Parathyroid adenoma (tissue), 2 donors: ENCODE measurements around the gene LCN6.
A peak's percentile ranks its signal among the peaks of the same experiment; 100 is the strongest.
"Not testable (repeated sequence)": the region's sequence is repeated elsewhere in the genome, so short reads cannot be mapped to it uniquely, and the experiment has no call there.

Source experiments
- H2AFZ ChIP-seq: fragments of 300-600 bp; sonication (generic); one replicate; pipeline ENCODE4 v1.7.0; 2017; ENCODE audit warnings: antibody characterized with exemption, mild to moderate bottlenecking
- H3K27ac ChIP-seq: fragments of 300-600 bp; sonication (generic); one replicate; pipeline ENCODE4 v1.7.0; 2017
- H3K27me3 ChIP-seq: fragments of 300-600 bp; sonication (generic); one replicate; pipeline ENCODE4 v1.7.0; 2017; ENCODE audit warnings: low read length; ENCODE audit not compliant: control insufficient read depth, insufficient read depth
- H3K36me3 ChIP-seq: fragments of 300-600 bp; sonication (generic); one replicate; pipeline ENCODE4 v1.7.0; 2017; ENCODE audit warnings: low read length; ENCODE audit not compliant: control insufficient read depth, insufficient read depth
- H3K4me1 ChIP-seq: fragments of 300-600 bp; sonication (generic); one replicate; pipeline ENCODE4 v1.7.0; 2017; ENCODE audit warnings: control low read depth
- H3K4me2 ChIP-seq: fragments of 300-600 bp; sonication (generic); one replicate; pipeline ENCODE4 v1.7.0; 2017; ENCODE audit warnings: low read length
- H3K4me3 ChIP-seq: fragments of 300-600 bp; sonication (generic); one replicate; pipeline ENCODE4 v1.7.0; 2017; ENCODE audit warnings: low read depth, low read length
- H3K79me2 ChIP-seq: fragments of 300-600 bp; sonication (generic); one replicate; pipeline ENCODE4 v1.7.0; 2017; ENCODE audit warnings: control low read depth
- H3K9ac ChIP-seq: fragments of 300-600 bp; sonication (generic); one replicate; pipeline ENCODE4 v1.7.0; 2017; ENCODE audit warnings: mild to moderate bottlenecking
- H3K9me3 ChIP-seq: fragments of 300-600 bp; sonication (generic); one replicate; pipeline ENCODE4 v1.7.0; 2017; ENCODE audit warnings: low read length; ENCODE audit not compliant: control insufficient read depth
- CTCF ChIP-seq: fragments of 300-600 bp; sonication (generic); IDR thresholded peaks from one replicate; pipeline ENCODE4 v1.7.0; 2017; ENCODE audit warnings: antibody characterized with exemption, mild to moderate bottlenecking
- donor health status: primary hyperparathyroidism.

The LCN6 gene

GRCh38 chr9:136761545-136761981, 13.2 kb upstream of the LCN6 start:
- H2AFZ ChIP-seq = no peak overlapping the region
- H3K36me3 ChIP-seq = no peaks in the 10 kb centered on the region
- no peaks in the 10 kb centered on the region for H3K27me3 ChIP-seq
- no peak overlapping the region for H3K4me2 ChIP-seq
- no peak overlapping the region for H3K27ac ChIP-seq
- no peak for TF ChIP-seq CTCF
- no peak overlapping the region for H3K9ac ChIP-seq
- H3K9me3 ChIP-seq = no peaks in the 10 kb centered on the region
- no peaks in the 10 kb centered on the region for H3K4me1 ChIP-seq
- no peak overlapping the region for H3K4me3 ChIP-seq
- no peaks in the 10 kb centered on the region for H3K79me2 ChIP-seq

DNA sequence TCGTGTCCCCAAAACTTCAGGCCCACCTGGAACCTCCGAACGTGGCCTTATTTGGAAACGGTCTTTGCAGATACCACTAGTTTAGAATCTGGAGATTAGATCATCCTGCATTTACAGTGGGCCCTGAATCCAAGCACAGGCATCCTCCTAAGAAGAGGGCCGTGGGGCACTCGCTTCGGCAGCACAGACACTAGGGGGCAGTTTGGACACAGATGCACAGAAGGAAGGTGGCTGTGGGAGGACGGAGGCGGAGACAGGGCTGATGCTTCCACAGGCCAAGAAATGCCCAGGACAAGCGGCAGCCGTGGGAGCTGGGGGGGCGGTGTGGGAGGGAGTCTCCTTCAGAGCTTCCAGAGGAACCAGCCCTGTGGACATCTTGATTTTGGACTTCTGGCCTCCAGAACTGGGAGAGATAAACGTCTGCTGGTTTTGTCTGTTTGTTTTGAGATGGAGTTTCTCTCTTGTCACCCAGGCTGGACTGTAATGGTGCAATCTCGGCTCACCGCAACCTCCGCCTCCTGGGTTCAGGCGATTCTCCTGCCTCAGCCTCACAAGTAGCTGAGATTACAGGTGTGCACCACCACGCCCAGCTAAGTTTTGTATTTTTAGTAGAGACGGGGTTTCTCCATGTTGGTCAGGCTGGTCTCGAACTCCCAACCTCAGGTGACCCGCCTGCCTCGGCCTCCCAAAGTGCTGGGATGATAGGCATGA, 12.7 kb upstream of the LCN6 start:
- H3K4me1 ChIP-seq, H3K36me3 ChIP-seq, H3K9me3 ChIP-seq, H3K79me2 ChIP-seq, H3K9ac ChIP-seq, H3K4me3 ChIP-seq, H3K27me3 ChIP-seq, H2AFZ ChIP-seq, H3K27ac ChIP-seq: not testable (repeated sequence)
- TF ChIP-seq CTCF = peak; percentile 36
- peak overlapping the region; percentile 22 for H3K4me2 ChIP-seq

GRCh38 chr9:136760424-136760823, 12.1 kb upstream of the LCN6 start:
- Histone ChIP-seq H3K27ac (no peak overlapping the region), H3K4me2 (no peak overlapping the region), H3K4me3 (no peak overlapping the region), H3K79me2 (no peaks in the 10 kb centered on the region), H3K4me1 (no peaks in the 10 kb centered on the region), H3K36me3 (no peaks in the 10 kb centered on the region), H3K9me3 (no peaks in the 10 kb centered on the region), H3K27me3 (no peaks in the 10 kb centered on the region), H2AFZ (no peak overlapping the region), H3K9ac (no peak overlapping the region)
- TF ChIP-seq CTCF = no peak

DNA sequence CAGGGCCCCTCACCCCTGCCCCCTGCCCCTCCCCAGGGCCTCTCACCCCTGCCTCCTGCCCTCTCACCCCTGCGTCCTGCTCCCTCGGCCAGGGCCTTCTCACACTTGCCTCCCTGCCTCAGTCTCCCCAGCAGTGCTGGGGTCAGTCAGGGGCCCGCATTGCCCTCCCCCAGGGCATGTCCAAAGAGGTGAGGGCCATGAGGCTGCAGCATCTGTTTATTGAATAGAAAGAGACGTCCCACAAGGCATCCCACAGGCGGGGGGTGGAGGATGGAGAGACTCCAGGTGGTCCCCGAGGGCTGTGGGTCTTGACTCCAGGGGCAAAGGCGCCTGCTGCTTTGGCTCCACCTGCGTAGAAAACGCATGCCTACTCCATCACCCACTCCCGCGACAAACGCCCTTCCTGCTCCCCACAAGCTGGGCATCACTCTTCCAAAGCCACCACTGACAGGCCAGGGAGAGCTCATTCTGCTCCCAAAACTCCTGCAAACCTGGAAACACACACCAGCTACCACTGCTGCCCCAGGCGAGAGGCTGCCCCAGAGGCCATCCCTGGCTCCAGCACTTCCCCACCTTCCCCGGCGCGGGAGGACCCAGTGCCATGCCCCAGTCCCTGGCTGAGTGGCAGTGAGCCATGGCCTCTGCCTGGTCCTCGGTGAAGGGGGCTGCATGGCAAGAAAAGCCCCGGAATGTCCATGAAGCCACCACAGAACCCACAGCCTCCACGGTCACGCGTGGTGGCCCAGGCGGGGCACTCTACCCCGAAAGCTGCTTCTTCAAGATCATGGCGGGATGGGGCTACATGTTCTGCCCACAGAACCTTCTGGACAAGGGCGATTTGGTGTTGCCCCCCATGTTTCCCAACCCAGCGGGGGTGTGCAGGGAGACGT, 11.4 kb upstream of the LCN6 start:
- no peaks in the 10 kb centered on the region for H3K36me3 ChIP-seq
- no peaks in the 10 kb centered on the region for H3K27me3 ChIP-seq
- no peak overlapping the region for H2AFZ ChIP-seq
- H3K79me2 ChIP-seq = no peaks in the 10 kb centered on the region
- H3K4me3 ChIP-seq = no peak overlapping the region
- no peaks in the 10 kb centered on the region for H3K4me1 ChIP-seq
- no peaks in the 10 kb centered on the region for H3K9me3 ChIP-seq
- H3K27ac ChIP-seq = no peak overlapping the region
- no peak for TF ChIP-seq CTCF
- H3K4me2 ChIP-seq = no peak overlapping the region
- no peak overlapping the region for H3K9ac ChIP-seq
